Omental fat pad (tissue), 4 donors: Measurements from ENCODE around the gene CHST8. TPM values are rescaled to one million over a fixed set of nuclear protein-coding genes. Genes with fewer than 3 reads are reported as not detected.

Experiments used
- ATAC-seq: fragments of 150-250 bp; one replicate; pipeline ENCODE4 v1.9.1; 2016; ENCODE audit warnings: mild to moderate bottlenecking, moderate library complexity; ENCODE audit not compliant: low FRiP score
- DNase-seq: peaks from one replicate; pipeline ENCODE4 v3.0.0-alpha.2; 2019; ENCODE audit warnings: low spot score
- CTCF ChIP-seq, 3 donors: fragments of 450-650 bp; IDR thresholded peaks; one replicate each; pipeline ENCODE4 v1.5.1; 2016 to 2017; ENCODE audit warnings: antibody characterized with exemption in 3 of 3, mild to moderate bottlenecking in 3 of 3, moderate library complexity in 2 of 3
- total RNA-seq, 4 donors: library from RNA; depleted of rRNA; stranded (reverse); fragments of >200 nt; gene quantifications; one replicate each; pipeline ENCODE4 v1.1.0, GENCODE V29; 2016

Gene CHST8
- total RNA-seq, 4 donors from 2014 or later, result 1.3 to 4.8 (median 1.4) TPM; not detected in 1

- no peak for ATAC-seq
- DNase-seq, result no peak
- TF ChIP-seq CTCF (IDR thresholded peaks at IDR 0.05), result no peak
These were observed 97.8 kb downstream of the CHST8 start for GRCh38 chr19:33719366-33720154.

- TF ChIP-seq CTCF (IDR thresholded peaks at IDR 0.05), result no peak
- no peak for DNase-seq
- ATAC-seq, result no peak
These were observed 98.4 kb downstream of the CHST8 start for GRCh38 chr19:33720155-33720493.

- no peak for TF ChIP-seq CTCF (IDR thresholded peaks at IDR 0.05)
- ATAC-seq (no peak), DNase-seq (no peak)
These were observed 99.2 kb downstream of the CHST8 start for GRCh38 chr19:33720691-33721682.

- ATAC-seq (no peak), DNase-seq (no peak)
- TF ChIP-seq CTCF (IDR thresholded peaks at IDR 0.05), result no peak
These were observed 100.1 kb downstream of the CHST8 start for GRCh38 chr19:33721735-33722297.

GRCh38 chr19:33722456-33723239, 100.9 kb downstream of the CHST8 start:
- TF ChIP-seq CTCF (IDR thresholded peaks at IDR 0.05), result no peak
- no peak for ATAC-seq
- DNase-seq, result no peak

GRCh38 chr19:33723512-33723911, 101.8 kb downstream of the CHST8 start:
- DNase-seq, result no peak

More at GRCh38 chr19:33723512-33723911, 101.8 kb downstream of the CHST8 start:
- ATAC-seq, result no peak
- TF ChIP-seq CTCF (IDR thresholded peaks at IDR 0.05), result no peak
